ENCODE results near the gene RAB34. TPM values are rescaled to one million over a fixed set of nuclear protein-coding genes. Genes with fewer than 3 reads are reported as not detected.

Gene RAB34
- total RNA-seq, 1 experiment from 2014 or later, result 189 TPM

DNA sequence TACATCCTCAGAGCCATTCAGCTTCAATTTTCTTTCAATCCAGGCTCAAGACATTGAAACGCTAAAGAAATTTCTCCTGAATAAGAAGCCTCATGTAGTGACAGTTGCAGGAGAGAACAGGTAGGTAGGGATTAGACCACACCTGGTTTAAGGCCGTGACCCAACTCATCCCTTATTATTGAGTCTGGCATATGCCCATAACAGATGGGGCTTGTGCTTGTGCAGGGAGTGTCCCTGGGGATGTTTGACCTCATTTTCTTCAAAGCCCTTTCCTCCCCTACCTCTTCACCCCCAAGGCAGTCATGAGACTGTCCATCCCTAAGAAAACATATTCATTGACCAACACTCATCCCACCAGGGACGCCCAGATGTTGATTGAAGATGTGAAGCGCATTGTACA lies 31.4 kb downstream of the RAB34 start:
- no peak for DNase-seq
- Histone ChIP-seq H3K56ac (ENCODE audit: insufficient read length, low read depth, low read length) (no peak overlapping the region), H2BK120ac (ENCODE audit: low read depth, low read length, poor library complexity, severe bottlenecking) (no peak overlapping the region), H3K27ac (ENCODE audit: insufficient read length, low read depth, low read length) (no peak overlapping the region), H3K9ac (ENCODE audit: extremely low read depth, insufficient read length, low read length) (no peak overlapping the region), H3K18ac (ENCODE audit: insufficient read length, low read depth, low read length) (no peak overlapping the region), H4K8ac (replicated peaks; ENCODE audit: insufficient read length, low read depth, low read length) (no peak overlapping the region), H3T11ph (ENCODE audit: low read length) (no peak overlapping the region), H4K20me1 (ENCODE audit: control insufficient read depth, insufficient read depth, insufficient read length) (no peaks in the 10 kb centered on the region), H4K91ac (ENCODE audit: insufficient read length, low read depth, low read length) (no peak overlapping the region), H3K27me3 (ENCODE audit: insufficient read depth, low read length) (peaks cover 1% of the 10 kb centered on the region; the same call in 1 of the 2 replicates), H3K14ac (ENCODE audit: insufficient read depth, low read length) (no peak overlapping the region), H3K4ac (ENCODE audit: low read depth, low read length) (no peak overlapping the region), H3K23me2 (ENCODE audit: insufficient read length, low read depth, low read length, poor library complexity, severe bottlenecking) (no peaks in the 10 kb centered on the region), H2AFZ (ENCODE audit: low read length) (no peak overlapping the region), H2BK20ac (ENCODE audit: low read depth, low read length, poor library complexity, severe bottlenecking) (no peak overlapping the region), H3K79me1 (ENCODE audit: insufficient read depth, low read depth, low read length, poor library complexity, severe bottlenecking) (no peaks in the 10 kb centered on the region), H3K4me2 (ENCODE audit: insufficient read depth, insufficient read length, low read length) (no peak overlapping the region), H2BK12ac (ENCODE audit: insufficient read length, low read depth, low read length) (no peak overlapping the region), H2AK5ac (ENCODE audit: insufficient read length, low read length) (no peak overlapping the region), H2BK15ac (ENCODE audit: low read depth, low read length) (no peak overlapping the region), H3K79me2 (ENCODE audit: insufficient read depth, low read length) (no peaks in the 10 kb centered on the region), H3K23ac (ENCODE audit: insufficient read length, low read depth, low read length) (no peak overlapping the region), H2BK5ac (ENCODE audit: insufficient read length, low read length) (no peak overlapping the region), H3K4me1 (ENCODE audit: insufficient read depth, low read length) (no peaks in the 10 kb centered on the region), H4K5ac (ENCODE audit: insufficient read length, low read depth, low read length) (no peak overlapping the region), H3K9me3 (ENCODE audit: control insufficient read depth, low read depth, low read length) (no peaks in the 10 kb centered on the region)
- Mint-ChIP-seq H3K36me3 (ENCODE audit: insufficient read depth in 1 of 3, low read depth in 3 of 3) (peaks cover 73 to 98% (median 93%) of the 10 kb centered on the region in 3 experiments; a peak in 6 of 7 replicates), H3K27ac (no peak overlapping the region), H3K9me3 (no peaks in the 10 kb centered on the region), H3K4me3 (no peak overlapping the region), H3K27me3 (ENCODE audit: low read depth) (no peaks in the 10 kb centered on the region), H3K4me1 (no peaks in the 10 kb centered on the region)
- WGBS (ENCODE audit: extremely low coverage, insufficient read length, low lambda C conversion rate), result no CpG with 5 or more reads among the region's 4 CpGs
- TF ChIP-seq, protein P1, sequence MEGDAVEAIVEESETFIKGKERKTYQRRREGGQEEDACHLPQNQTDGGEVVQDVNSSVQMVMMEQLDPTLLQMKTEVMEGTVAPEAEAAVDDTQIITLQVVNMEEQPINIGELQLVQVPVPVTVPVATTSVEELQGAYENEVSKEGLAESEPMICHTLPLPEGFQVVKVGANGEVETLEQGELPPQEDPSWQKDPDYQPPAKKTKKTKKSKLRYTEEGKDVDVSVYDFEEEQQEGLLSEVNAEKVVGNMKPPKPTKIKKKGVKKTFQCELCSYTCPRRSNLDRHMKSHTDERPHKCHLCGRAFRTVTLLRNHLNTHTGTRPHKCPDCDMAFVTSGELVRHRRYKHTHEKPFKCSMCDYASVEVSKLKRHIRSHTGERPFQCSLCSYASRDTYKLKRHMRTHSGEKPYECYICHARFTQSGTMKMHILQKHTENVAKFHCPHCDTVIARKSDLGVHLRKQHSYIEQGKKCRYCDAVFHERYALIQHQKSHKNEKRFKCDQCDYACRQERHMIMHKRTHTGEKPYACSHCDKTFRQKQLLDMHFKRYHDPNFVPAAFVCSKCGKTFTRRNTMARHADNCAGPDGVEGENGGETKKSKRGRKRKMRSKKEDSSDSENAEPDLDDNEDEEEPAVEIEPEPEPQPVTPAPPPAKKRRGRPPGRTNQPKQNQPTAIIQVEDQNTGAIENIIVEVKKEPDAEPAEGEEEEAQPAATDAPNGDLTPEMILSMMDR (conservative IDR thresholded peaks at IDR 0.05), result no peak

Data from H9 (cell line).